ENCODE results near the gene ACOXL. TPM values are rescaled to one million over a fixed set of nuclear protein-coding genes. Genes with fewer than 3 reads are reported as not detected.

ACOXL gene
- total and polyA plus RNA-seq, 2 donors (not counting 3 experiments of a cell fraction or from before 2014, with no cell fraction given) = not detected

- DNase-seq (ENCODE audit: low read depth, low spot score) = no peak
- no peak overlapping the region for H3K9ac ChIP-seq (replicated peaks; ENCODE audit: extremely low read depth, insufficient read depth, low read length)
- no peaks in the 10 kb centered on the region for H4K20me1 ChIP-seq (replicated peaks; ENCODE audit: control insufficient read depth, extremely low read depth, insufficient read depth, low read length)
- no peak overlapping the region for H3K4me2 ChIP-seq (ENCODE audit: insufficient read depth, low read length)
- no peaks in the 10 kb centered on the region for H3K79me2 ChIP-seq (ENCODE audit: control insufficient read depth, insufficient read depth, low read length)
- no peak for TF ChIP-seq MAX (IDR thresholded peaks at IDR 0.05; ENCODE audit: insufficient read depth, insufficient read length)
- TF ChIP-seq GATA2 (IDR thresholded peaks at IDR 0.05; ENCODE audit: insufficient read depth, insufficient read length, low read depth, low read length) = no peak
- no peak for TF ChIP-seq POLR2A (IDR thresholded peaks at IDR 0.05; ENCODE audit: low read depth, low read length)
- no peak for TF ChIP-seq JUN (IDR thresholded peaks at IDR 0.05; ENCODE audit: borderline replicate concordance, insufficient read depth, insufficient read length, low read depth)
- TF ChIP-seq FOS (IDR thresholded peaks at IDR 0.05; ENCODE audit: borderline replicate concordance, insufficient read depth, low read length) = no peak
- no peak for TF ChIP-seq EZH2 (IDR thresholded peaks at IDR 0.05; ENCODE audit: borderline replicate concordance, low read depth, low read length, severe bottlenecking)
- TF ChIP-seq POLR2AphosphoS5 (IDR thresholded peaks at IDR 0.05; ENCODE audit: insufficient read depth, low read depth, low read length) = no peak
- no peak for TF ChIP-seq MYC (IDR thresholded peaks at IDR 0.05; ENCODE audit: low read depth, low read length)
- TF ChIP-seq CTCF (IDR thresholded peaks at IDR 0.05; ENCODE audit: extremely low read depth in 1 of 2, insufficient read depth in 1 of 2, low read depth in 1 of 2, low read length in 2 of 2) = no peak
- H2AFZ ChIP-seq (ENCODE audit: low read depth, low read length) = no peak overlapping the region
- H3K9me1 ChIP-seq (replicated peaks; ENCODE audit: control insufficient read depth, extremely low read depth, insufficient read depth, low read length) = no peaks in the 10 kb centered on the region
- POLR2A ChIA-PET = no interaction called here
- CTCF ChIA-PET = interaction anchor here (2.3 kb wide), 1 partner anchor 11 kb away, joined by 12 read pairs; no protein-coding TSS in a partner anchor
- H3K4me1 ChIP-seq (ENCODE audit: control insufficient read depth, extremely low read depth, insufficient read depth, low read length) = no peaks in the 10 kb centered on the region
- no peak overlapping the region for H3K4me3 ChIP-seq (replicated peaks in 1 of 3; ENCODE audit: insufficient read depth in 1 of 3, low read depth in 1 of 3, low read length in 3 of 3)
- no peak for FAIRE-seq
- H3K9me3 ChIP-seq (replicated peaks; ENCODE audit: control insufficient read depth, insufficient read depth, low read length) = no peaks in the 10 kb centered on the region
- H3K27ac ChIP-seq (ENCODE audit: insufficient read depth, low read depth, low read length) = no peak overlapping the region
- dilution Hi-C loops (cut with MboI; ENCODE audit: extremely low pct_ligation_motif_present, low sequenced_read_pairs) (no loop called here), intact Hi-C loops (cut with micrococcal nuclease) (no loop called here)
- no TSS peak for BruUV-seq (replicated peaks)
- no peaks in the 10 kb centered on the region for H3K36me3 ChIP-seq (ENCODE audit: control insufficient read depth in 2 of 2, extremely low read depth in 1 of 2, insufficient read depth in 2 of 2, low read length in 2 of 2)
- H3K27me3 ChIP-seq (ENCODE audit: control insufficient read depth in 2 of 2, insufficient read depth in 2 of 2, low read length in 2 of 2) = peaks cover 34 to 43% of the 10 kb centered on the region in 2 experiments
Observed at GRCh38 chr2:110744429-110744828, 12.1 kb downstream of the ACOXL start.
